K562 (cell line): Measurements from ENCODE around the gene ZNF467. TPM values are rescaled to one million over a fixed set of nuclear protein-coding genes. Genes with fewer than 3 reads are reported as not detected.

Source experiments
- ARHGAP35 ChIP-seq: fragments of 450-650 bp; IDR thresholded peaks from 2 replicates; pipeline ENCODE4 v1.6.1; 2018; ENCODE audit not compliant: partially characterized antibody
- E2F3 ChIP-seq: fragments of 250-450 bp; sonication (Bioruptor Pico); IDR thresholded peaks from 2 replicates; pipeline ENCODE4 v1.4.0; 2020; ENCODE audit warnings: mild to moderate bottlenecking
- HDAC1 ChIP-seq, 2 experiments: fragments of 450-650 bp; IDR thresholded peaks; 2 replicates each; pipeline ENCODE4 v1.6.1; 2016 to 2017; ENCODE audit warnings: inconsistent platforms in 1 of 2, mild to moderate bottlenecking in 1 of 2, moderate library complexity in 1 of 2
- KLF10 ChIP-seq: fragments of 250-450 bp; sonication (Bioruptor Pico); IDR thresholded peaks from 2 replicates; pipeline ENCODE4 v1.6.1; 2021; ENCODE audit warnings: matching md5 sums
- MCM7 ChIP-seq, 2 experiments: fragments of 450-650 bp; IDR thresholded peaks; 2 replicates each; pipeline ENCODE4 v1.6.1; 2016 to 2018
- NKRF ChIP-seq: fragments of 450-650 bp; IDR thresholded peaks from 2 replicates; pipeline ENCODE4 v1.6.1; 2016; ENCODE audit warnings: borderline replicate concordance
- NR2F6 ChIP-seq: fragments of 450-650 bp; formaldehyde crosslinking; IDR thresholded peaks from 2 replicates; pipeline ENCODE4 v1.4.0; 2020; ENCODE audit warnings: mild to moderate bottlenecking
- PRPF4 ChIP-seq: fragments of 200-400 bp; formaldehyde crosslinking; IDR thresholded peaks from one replicate; pipeline ENCODE4 v1.6.1; 2017; ENCODE audit warnings: low read length, low read depth, mild to moderate bottlenecking; ENCODE audit not compliant: insufficient read depth, poor library complexity, severe bottlenecking
- RUNX1 ChIP-seq: sonication (generic); IDR thresholded peaks from 2 replicates; pipeline ENCODE4 v1.6.1; 2016; ENCODE audit warnings: antibody characterized with exemption, low read depth
- SAP30 ChIP-seq: fragments of 200-600 bp; sonication (generic); IDR thresholded peaks from 2 replicates; pipeline ENCODE4 v1.6.1; 2012; ENCODE audit warnings: borderline replicate concordance, low read depth, mild to moderate bottlenecking, moderate library complexity, low read length, control low read depth, inconsistent platforms; ENCODE audit not compliant: insufficient read depth, poor library complexity, severe bottlenecking
- ZNF277 ChIP-seq: fragments of 250-450 bp; sonication (Bioruptor Pico); IDR thresholded peaks from 2 replicates; pipeline ENCODE4 v1.8.0; 2022; ENCODE audit warnings: inconsistent platforms, mild to moderate bottlenecking, moderate library complexity, borderline replicate concordance
- polyA plus RNA-seq, 8 experiments: library from polyadenylated mRNA; depleted of rRNA in 4 of 8; stranded (reverse) in 5 of 8; unstranded in 3 of 8; fragments of >200 nt; fragmentation: Nextera tagmentation in 2 of 8; fragmentation: Illumina TruSeq in 1 of 8; extraction: Ambion mirVana in 2 of 8; extraction: Trizol in 1 of 8; gene quantifications; 2 replicates each; pipeline versions ENCODE4 v1.2.1 to v1.2.3, GENCODE V29; 2011 to 2014; ENCODE audit warnings: inconsistent platforms in 1 of 8, missing spikeins in 1 of 8
- total RNA-seq, 7 experiments: library from RNA; depleted of rRNA in 6 of 7; stranded (reverse); fragments of >200 nt in 6 of 7; fragmentation: Illumina TruSeq in 2 of 7; extraction: Trizol in 2 of 7; gene quantifications; 2 replicates each; pipeline versions ENCODE4 v1.2.1 to v1.2.3, GENCODE V29; 2011 to 2021; ENCODE audit warnings: low replicate concordance in 1 of 7
- TF ChIP-seq, protein P1 (sequence below): fragments of 250-450 bp; sonication (Bioruptor Pico); IDR thresholded peaks from 2 replicates; pipeline ENCODE4 v1.4.0; 2020
- TF ChIP-seq, protein P2 (sequence below): fragments of 450-650 bp; formaldehyde crosslinking; IDR thresholded peaks from 2 replicates; pipeline ENCODE4 v1.4.0; 2022; ENCODE audit warnings: mild to moderate bottlenecking, moderate library complexity

ZNF467 gene
- total and polyA plus RNA-seq, 9 of the 15 experiments (the other 6 are each of a cell fraction or from before 2014, with no cell fraction given) = 0.32 to 14.2 (median 1.7) TPM

DNA sequence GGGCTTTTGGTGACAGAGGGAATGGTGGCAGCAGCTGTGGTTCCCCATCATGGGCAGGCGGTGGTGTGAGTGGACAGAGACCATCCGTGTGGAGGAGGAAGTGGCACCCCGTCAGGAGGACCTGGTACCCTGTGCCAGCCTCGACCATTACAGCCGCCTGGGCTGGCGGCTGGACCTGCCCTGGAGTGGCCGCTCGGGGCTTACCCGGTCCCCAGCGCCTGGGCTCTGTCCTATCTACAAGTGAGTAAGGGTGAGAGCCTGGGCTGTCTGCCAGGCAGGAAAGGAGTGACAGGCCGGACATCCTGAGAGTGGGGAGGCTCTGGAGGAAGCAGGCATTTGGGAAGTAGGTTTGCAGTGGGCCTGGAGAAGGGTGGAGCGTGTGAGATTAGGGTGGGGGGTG lies 2.9 kb upstream of the ZNF467 start (continued):
- TF ChIP-seq PRPF4 (no peak), NKRF (no peak), SAP30 (no peak), NR2F6 (CRISPR knock-in tag) (no peak), MCM7 (IDR thresholded peaks at IDR 0.05) (no peak), RUNX1 (no peak), HDAC1 (IDR thresholded peaks at IDR 0.05) (0 out of 4 replicates have a peak, but pooled peaks of 1 of the 2 experiments have one; percentile 33), ZNF277 (CRISPR knock-in tag) (no peak), E2F3 (no peak), KLF10 (no peak), ARHGAP35 (no peak)
- TF ChIP-seq, protein P1, sequence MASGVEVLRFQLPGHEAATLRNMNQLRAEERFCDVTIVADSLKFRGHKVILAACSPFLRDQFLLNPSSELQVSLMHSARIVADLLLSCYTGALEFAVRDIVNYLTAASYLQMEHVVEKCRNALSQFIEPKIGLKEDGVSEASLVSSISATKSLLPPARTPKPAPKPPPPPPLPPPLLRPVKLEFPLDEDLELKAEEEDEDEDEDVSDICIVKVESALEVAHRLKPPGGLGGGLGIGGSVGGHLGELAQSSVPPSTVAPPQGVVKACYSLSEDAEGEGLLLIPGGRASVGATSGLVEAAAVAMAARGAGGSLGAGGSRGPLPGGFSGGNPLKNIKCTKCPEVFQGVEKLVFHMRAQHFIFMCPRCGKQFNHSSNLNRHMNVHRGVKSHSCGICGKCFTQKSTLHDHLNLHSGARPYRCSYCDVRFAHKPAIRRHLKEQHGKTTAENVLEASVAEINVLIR (CRISPR knock-in tag) = no peak
- TF ChIP-seq, protein P2, sequence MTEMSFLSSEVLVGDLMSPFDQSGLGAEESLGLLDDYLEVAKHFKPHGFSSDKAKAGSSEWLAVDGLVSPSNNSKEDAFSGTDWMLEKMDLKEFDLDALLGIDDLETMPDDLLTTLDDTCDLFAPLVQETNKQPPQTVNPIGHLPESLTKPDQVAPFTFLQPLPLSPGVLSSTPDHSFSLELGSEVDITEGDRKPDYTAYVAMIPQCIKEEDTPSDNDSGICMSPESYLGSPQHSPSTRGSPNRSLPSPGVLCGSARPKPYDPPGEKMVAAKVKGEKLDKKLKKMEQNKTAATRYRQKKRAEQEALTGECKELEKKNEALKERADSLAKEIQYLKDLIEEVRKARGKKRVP (CRISPR knock-in tag) = no peak
